ENCODE data around the gene OR52B6.

OR52B6 gene

DNA sequence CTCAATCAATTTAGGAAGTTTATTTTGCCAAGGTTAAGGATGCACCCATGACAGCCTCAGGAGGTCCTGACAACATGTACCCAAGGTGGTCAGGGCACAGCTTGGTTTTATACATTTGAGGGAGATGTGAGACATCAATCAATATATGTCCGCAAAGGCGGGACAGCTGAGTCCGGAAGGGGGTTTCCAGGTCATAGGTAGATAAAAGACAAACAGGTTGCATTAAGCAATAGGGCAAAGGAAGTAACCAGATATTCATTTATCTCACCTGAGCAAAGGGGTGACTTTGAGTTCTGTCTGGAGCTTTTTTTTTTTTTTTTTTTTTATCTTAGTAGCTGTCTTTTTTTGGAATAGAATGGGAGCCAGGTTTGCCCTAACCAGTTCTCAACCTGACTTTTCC lies 42.1 kb downstream of the OR52B6 start:
- no peak overlapping the region for H3K4me3 ChIP-seq (ENCODE audit: low read depth, low read length)
- TF ChIP-seq, protein P1, sequence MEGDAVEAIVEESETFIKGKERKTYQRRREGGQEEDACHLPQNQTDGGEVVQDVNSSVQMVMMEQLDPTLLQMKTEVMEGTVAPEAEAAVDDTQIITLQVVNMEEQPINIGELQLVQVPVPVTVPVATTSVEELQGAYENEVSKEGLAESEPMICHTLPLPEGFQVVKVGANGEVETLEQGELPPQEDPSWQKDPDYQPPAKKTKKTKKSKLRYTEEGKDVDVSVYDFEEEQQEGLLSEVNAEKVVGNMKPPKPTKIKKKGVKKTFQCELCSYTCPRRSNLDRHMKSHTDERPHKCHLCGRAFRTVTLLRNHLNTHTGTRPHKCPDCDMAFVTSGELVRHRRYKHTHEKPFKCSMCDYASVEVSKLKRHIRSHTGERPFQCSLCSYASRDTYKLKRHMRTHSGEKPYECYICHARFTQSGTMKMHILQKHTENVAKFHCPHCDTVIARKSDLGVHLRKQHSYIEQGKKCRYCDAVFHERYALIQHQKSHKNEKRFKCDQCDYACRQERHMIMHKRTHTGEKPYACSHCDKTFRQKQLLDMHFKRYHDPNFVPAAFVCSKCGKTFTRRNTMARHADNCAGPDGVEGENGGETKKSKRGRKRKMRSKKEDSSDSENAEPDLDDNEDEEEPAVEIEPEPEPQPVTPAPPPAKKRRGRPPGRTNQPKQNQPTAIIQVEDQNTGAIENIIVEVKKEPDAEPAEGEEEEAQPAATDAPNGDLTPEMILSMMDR (IDR thresholded peaks at IDR 0.05; ENCODE audit: low read depth, low read length): no peak

DNA sequence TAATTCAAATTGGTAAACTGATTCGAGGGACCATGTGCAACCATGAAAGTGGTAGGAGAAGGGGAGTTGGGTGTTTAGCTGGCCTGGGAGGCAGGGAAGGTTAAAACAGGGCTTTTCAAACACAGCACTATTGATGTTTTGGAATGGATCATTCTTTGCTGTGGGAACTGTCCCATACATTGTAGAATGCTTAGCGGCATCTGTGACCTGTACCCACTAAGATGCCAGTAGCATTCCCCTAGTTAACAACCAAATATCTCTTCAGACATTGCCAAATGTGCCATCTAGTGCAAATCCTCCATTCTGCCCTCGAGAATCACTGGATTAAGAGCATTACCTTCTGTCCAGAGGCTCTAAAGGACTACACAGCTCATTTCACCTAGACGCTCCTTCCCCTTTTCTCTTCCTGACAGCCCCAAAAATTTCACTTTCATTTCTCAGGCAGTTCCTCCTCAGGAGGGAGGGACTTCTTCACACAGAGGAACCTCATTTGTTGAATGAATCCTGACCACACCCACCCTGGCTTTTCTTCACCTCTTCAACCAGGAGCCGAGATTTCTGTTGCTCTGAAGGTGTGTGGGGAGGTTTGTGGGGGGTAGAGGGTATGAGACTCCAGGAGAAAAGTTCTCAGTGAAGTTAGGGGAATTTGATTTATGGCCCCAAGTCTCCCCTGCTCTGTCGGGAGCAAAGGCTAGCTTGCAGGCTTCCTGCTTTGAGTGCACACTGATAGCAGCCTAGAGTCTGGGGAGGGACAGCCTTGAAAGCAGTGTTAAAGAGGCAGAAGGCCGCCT lies 44.0 kb downstream of the OR52B6 start, which contains the start of gene TRIM34:
Gene TRIM34, plus strand, starts transcription at position 513 of the 791 bp plus-strand sequence. CDS start 7,331 bp downstream, outside the sequence.
- TF ChIP-seq, protein P1 (IDR thresholded peaks at IDR 0.05; ENCODE audit: low read depth, low read length): no peak
- peak within 1 kb of the TSS; percentile 73 for H3K4me3 ChIP-seq (ENCODE audit: low read depth, low read length)

DNA sequence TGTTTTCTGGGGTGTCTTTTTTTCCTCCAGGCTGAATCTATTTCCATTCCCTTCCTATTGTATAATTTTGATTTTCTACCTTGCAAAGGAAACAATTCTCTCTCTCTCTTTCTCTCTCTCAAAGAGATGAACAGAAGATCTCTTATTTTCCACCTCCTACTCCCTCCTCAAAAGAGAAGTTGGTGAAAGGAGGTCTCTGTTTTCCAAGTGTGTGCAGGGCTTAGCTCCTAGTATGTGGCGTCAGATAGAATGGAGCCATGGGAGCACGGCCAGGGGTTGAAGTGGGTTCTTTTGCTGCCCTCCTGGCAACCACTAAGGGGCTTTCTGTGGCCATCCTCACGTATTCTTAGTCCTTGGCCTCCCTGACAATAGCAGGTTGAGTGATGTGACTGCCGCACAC lies 44.6 kb downstream of the OR52B6 start:
- TF ChIP-seq, protein P1 (IDR thresholded peaks at IDR 0.05; ENCODE audit: low read depth, low read length): no peak
- H3K4me3 ChIP-seq (ENCODE audit: low read depth, low read length): peak overlapping the region; percentile 73

DNA sequence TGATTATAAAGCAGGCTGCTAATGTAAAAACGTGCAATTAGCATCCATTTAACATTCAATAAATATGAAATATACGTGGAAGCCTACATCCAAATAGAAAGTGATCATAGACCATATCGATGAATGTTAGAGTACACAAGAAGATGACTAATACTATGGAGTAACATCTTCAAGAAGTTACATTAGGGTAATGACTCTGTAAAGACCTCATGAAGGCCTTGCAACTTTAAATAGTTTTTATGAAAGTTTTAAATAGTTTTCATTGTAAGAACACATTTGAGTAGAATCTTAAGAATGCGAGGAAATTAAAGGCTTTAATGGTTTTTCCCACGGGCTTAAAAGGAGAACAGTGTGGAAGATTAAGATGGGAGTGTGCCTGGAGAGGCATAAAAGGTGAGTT lies 45.5 kb downstream of the OR52B6 start:
- TF ChIP-seq, protein P1 (IDR thresholded peaks at IDR 0.05; ENCODE audit: low read depth, low read length): no peak
- H3K4me3 ChIP-seq (ENCODE audit: low read depth, low read length): no peak overlapping the region

DNA sequence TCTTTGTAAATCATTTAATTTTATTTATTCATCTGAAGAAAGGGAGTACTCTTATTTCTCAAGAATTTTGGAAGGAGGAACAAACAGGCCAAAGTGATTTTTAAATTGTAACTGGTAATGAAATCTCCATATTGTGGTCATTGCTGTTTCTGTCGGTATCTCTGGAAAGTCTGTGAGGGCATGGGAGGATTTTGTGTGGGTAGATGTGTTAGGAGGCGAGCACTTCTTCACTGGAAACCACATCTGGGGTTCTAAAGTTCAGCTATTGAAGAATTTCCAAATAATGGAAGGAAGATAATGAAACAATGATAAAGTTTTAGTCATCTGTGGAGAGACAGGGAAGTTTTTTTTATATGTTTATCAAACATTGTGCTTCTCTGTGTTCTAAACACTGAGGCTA lies 50.7 kb downstream of the OR52B6 start:
- no peak overlapping the region for H3K4me3 ChIP-seq (ENCODE audit: low read depth, low read length)
- TF ChIP-seq, protein P1 (IDR thresholded peaks at IDR 0.05; ENCODE audit: low read depth, low read length): no peak

Data from WI38 (cell line).